ENCODE measurements around the gene CNOT1.

CNOT1 gene

GRCh38 chr16:58537124-58537906 is 92.3 kb downstream of the CNOT1 start:
- H3K27me3 ChIP-seq (ENCODE audit: insufficient read depth, low read length), result no peaks in the 10 kb centered on the region
- no peak overlapping the region for H3K4me3 ChIP-seq (ENCODE audit: low read length)
- WGBS, result 94% methylated on average over 10 of the region's 10 CpGs
- no peak overlapping the region for H3K9ac ChIP-seq (ENCODE audit: low read depth, low read length)
- H3K27ac ChIP-seq (ENCODE audit: low read depth, low read length), result no peak overlapping the region
- H3K36me3 ChIP-seq (ENCODE audit: insufficient read depth, low read length), result peaks cover 99% of the 10 kb centered on the region
- no peaks in the 10 kb centered on the region for H3K9me3 ChIP-seq (ENCODE audit: insufficient read depth, low read depth, low read length)
- H3K4me1 ChIP-seq (ENCODE audit: insufficient read depth, low read length), result no peaks in the 10 kb centered on the region

- no peak overlapping the region for H3K9ac ChIP-seq (ENCODE audit: low read depth, low read length)
- H3K4me3 ChIP-seq (ENCODE audit: low read length), result no peak overlapping the region
- peaks cover 99% of the 10 kb centered on the region for H3K36me3 ChIP-seq (ENCODE audit: insufficient read depth, low read length)
- no peaks in the 10 kb centered on the region for H3K4me1 ChIP-seq (ENCODE audit: insufficient read depth, low read length)
- H3K27ac ChIP-seq (ENCODE audit: low read depth, low read length), result no peak overlapping the region
- H3K27me3 ChIP-seq (ENCODE audit: insufficient read depth, low read length), result no peaks in the 10 kb centered on the region
- H3K9me3 ChIP-seq (ENCODE audit: insufficient read depth, low read depth, low read length), result no peaks in the 10 kb centered on the region
- 96% methylated on average over 4 of the region's 5 CpGs for WGBS
Observed at GRCh38 chr16:58536278-58536677, 93.3 kb downstream of the CNOT1 start.

- no peaks in the 10 kb centered on the region for H3K4me1 ChIP-seq (ENCODE audit: insufficient read depth, low read length)
- H3K9me3 ChIP-seq (ENCODE audit: insufficient read depth, low read depth, low read length), result no peaks in the 10 kb centered on the region
- H3K9ac ChIP-seq (ENCODE audit: low read depth, low read length), result no peak overlapping the region
- H3K4me3 ChIP-seq (ENCODE audit: low read length), result no peak overlapping the region
- H3K36me3 ChIP-seq (ENCODE audit: insufficient read depth, low read length), result peaks cover 99% of the 10 kb centered on the region
- H3K27me3 ChIP-seq (ENCODE audit: insufficient read depth, low read length), result no peaks in the 10 kb centered on the region
- H3K27ac ChIP-seq (ENCODE audit: low read depth, low read length), result no peak overlapping the region
- WGBS, result over 99% methylated on average over 2 of the region's 3 CpGs
Observed at GRCh38 chr16:58535100-58535499, 94.5 kb downstream of the CNOT1 start.

- Histone ChIP-seq H3K27me3 (ENCODE audit: insufficient read depth, low read length) (no peaks in the 10 kb centered on the region), H3K27ac (ENCODE audit: low read depth, low read length) (no peak overlapping the region), H3K4me3 (ENCODE audit: low read length) (no peak overlapping the region), H3K9me3 (ENCODE audit: insufficient read depth, low read depth, low read length) (no peaks in the 10 kb centered on the region), H3K9ac (ENCODE audit: low read depth, low read length) (no peak overlapping the region), H3K4me1 (ENCODE audit: insufficient read depth, low read length) (no peaks in the 10 kb centered on the region), H3K36me3 (ENCODE audit: insufficient read depth, low read length) (peaks cover 99% of the 10 kb centered on the region)
- WGBS, result 96% methylated on average over 14 of the region's 14 CpGs
Observed at GRCh38 chr16:58533751-58534470, 95.7 kb downstream of the CNOT1 start.

- no peaks in the 10 kb centered on the region for H3K27me3 ChIP-seq (ENCODE audit: insufficient read depth, low read length)
- H3K9me3 ChIP-seq (ENCODE audit: insufficient read depth, low read depth, low read length), result no peaks in the 10 kb centered on the region
- 96% methylated on average over 3 of the region's 3 CpGs for WGBS
- H3K4me1 ChIP-seq (ENCODE audit: insufficient read depth, low read length), result no peaks in the 10 kb centered on the region
- no peak overlapping the region for H3K4me3 ChIP-seq (ENCODE audit: low read length)
- no peak overlapping the region for H3K9ac ChIP-seq (ENCODE audit: low read depth, low read length)
- H3K36me3 ChIP-seq (ENCODE audit: insufficient read depth, low read length), result peaks cover 99% of the 10 kb centered on the region
- no peak overlapping the region for H3K27ac ChIP-seq (ENCODE audit: low read depth, low read length)
Observed at GRCh38 chr16:58532414-58532813, 97.2 kb downstream of the CNOT1 start.

- Histone ChIP-seq H3K27ac (ENCODE audit: low read depth, low read length) (no peak overlapping the region), H3K36me3 (ENCODE audit: insufficient read depth, low read length) (peaks cover 95% of the 10 kb centered on the region), H3K27me3 (ENCODE audit: insufficient read depth, low read length) (no peaks in the 10 kb centered on the region), H3K4me3 (ENCODE audit: low read length) (no peak overlapping the region), H3K4me1 (ENCODE audit: insufficient read depth, low read length) (no peaks in the 10 kb centered on the region), H3K9me3 (ENCODE audit: insufficient read depth, low read depth, low read length) (no peaks in the 10 kb centered on the region), H3K9ac (ENCODE audit: low read depth, low read length) (no peak overlapping the region)
- WGBS, result 89% methylated on average over 4 of the region's 5 CpGs
Observed at GRCh38 chr16:58530179-58530578, 99.4 kb downstream of the CNOT1 start.

- no peaks in the 10 kb centered on the region for H3K9me3 ChIP-seq (ENCODE audit: insufficient read depth, low read depth, low read length)
- H3K36me3 ChIP-seq (ENCODE audit: insufficient read depth, low read length), result peaks cover 84% of the 10 kb centered on the region
- no peaks in the 10 kb centered on the region for H3K27me3 ChIP-seq (ENCODE audit: insufficient read depth, low read length)
- H3K4me1 ChIP-seq (ENCODE audit: insufficient read depth, low read length), result peaks cover 7% of the 10 kb centered on the region; the same call in 1 of the 2 replicates
- no peak overlapping the region for H3K9ac ChIP-seq (ENCODE audit: low read depth, low read length)
- no peak overlapping the region for H3K27ac ChIP-seq (ENCODE audit: low read depth, low read length)
- H3K4me3 ChIP-seq (ENCODE audit: low read length), result no peak overlapping the region
Observed at GRCh38 chr16:58519707-58520106, 109.9 kb downstream of the CNOT1 start.

- Histone ChIP-seq H3K36me3 (ENCODE audit: insufficient read depth, low read length) (peaks cover 76% of the 10 kb centered on the region), H3K9me3 (ENCODE audit: insufficient read depth, low read depth, low read length) (no peaks in the 10 kb centered on the region), H3K4me3 (ENCODE audit: low read length) (no peak overlapping the region), H3K4me1 (ENCODE audit: insufficient read depth, low read length) (peaks cover 7% of the 10 kb centered on the region; the same call in 1 of the 2 replicates), H3K27me3 (ENCODE audit: insufficient read depth, low read length) (no peaks in the 10 kb centered on the region), H3K27ac (ENCODE audit: low read depth, low read length) (no peak overlapping the region), H3K9ac (ENCODE audit: low read depth, low read length) (no peak overlapping the region)
- 100% methylated on average over 1 of the region's 1 CpG for WGBS
Observed at GRCh38 chr16:58518980-58519368, 110.7 kb downstream of the CNOT1 start.

- Histone ChIP-seq H3K36me3 (ENCODE audit: insufficient read depth, low read length) (peaks cover 70% of the 10 kb centered on the region), H3K4me1 (ENCODE audit: insufficient read depth, low read length) (peaks cover 7% of the 10 kb centered on the region; the same call in 1 of the 2 replicates), H3K27ac (ENCODE audit: low read depth, low read length) (no peak overlapping the region), H3K27me3 (ENCODE audit: insufficient read depth, low read length) (no peaks in the 10 kb centered on the region), H3K9me3 (ENCODE audit: insufficient read depth, low read depth, low read length) (no peaks in the 10 kb centered on the region), H3K4me3 (ENCODE audit: low read length) (no peak overlapping the region), H3K9ac (ENCODE audit: low read depth, low read length) (no peak overlapping the region)
- WGBS, result 93% methylated on average over 8 of the region's 8 CpGs
Observed at GRCh38 chr16:58518083-58518979, 111.3 kb downstream of the CNOT1 start.

- Histone ChIP-seq H3K4me1 (ENCODE audit: insufficient read depth, low read length) (peaks cover 7% of the 10 kb centered on the region; the same call in 1 of the 2 replicates), H3K27me3 (ENCODE audit: insufficient read depth, low read length) (no peaks in the 10 kb centered on the region), H3K36me3 (ENCODE audit: insufficient read depth, low read length) (peaks cover 54% of the 10 kb centered on the region), H3K27ac (ENCODE audit: low read depth, low read length) (peak overlapping the region; percentile 41; the same call in 1 of the 2 replicates), H3K9ac (ENCODE audit: low read depth, low read length) (0 out of 2 replicates have a peak overlapping the region, but pooled peaks have one; percentile 76), H3K4me3 (ENCODE audit: low read length) (peak overlapping the region; percentile 66), H3K9me3 (ENCODE audit: insufficient read depth, low read depth, low read length) (no peaks in the 10 kb centered on the region)
- WGBS, result 94% methylated on average over 3 of the region's 4 CpGs
Observed at GRCh38 chr16:58516768-58517107, 112.9 kb downstream of the CNOT1 start.
